ENCODE data around the gene GRM3.

GRM3 gene

GRCh38 chr7:86908948-86909347, 265.2 kb downstream of the GRM3 start:
- peak; percentile 36 for DNase-seq

- DNase-seq, result no peak
Measured at GRCh38 chr7:86911659-86912058, 267.9 kb downstream of the GRM3 start.

GRCh38 chr7:86913709-86914108, 270.0 kb downstream of the GRM3 start:
- DNase-seq, result peak; percentile 89

Data from fibroblast of skin of scalp (primary cell).